ENCODE data around the gene RBM39. TPM values are rescaled to one million over a fixed set of nuclear protein-coding genes. Genes with fewer than 3 reads are reported as not detected.

RBM39 gene
- total and polyA plus RNA-seq, 2 of the 13 experiments (the other 11 are each of a cell fraction or from before 2014, with no cell fraction given) = 788 to 920 TPM

DNA sequence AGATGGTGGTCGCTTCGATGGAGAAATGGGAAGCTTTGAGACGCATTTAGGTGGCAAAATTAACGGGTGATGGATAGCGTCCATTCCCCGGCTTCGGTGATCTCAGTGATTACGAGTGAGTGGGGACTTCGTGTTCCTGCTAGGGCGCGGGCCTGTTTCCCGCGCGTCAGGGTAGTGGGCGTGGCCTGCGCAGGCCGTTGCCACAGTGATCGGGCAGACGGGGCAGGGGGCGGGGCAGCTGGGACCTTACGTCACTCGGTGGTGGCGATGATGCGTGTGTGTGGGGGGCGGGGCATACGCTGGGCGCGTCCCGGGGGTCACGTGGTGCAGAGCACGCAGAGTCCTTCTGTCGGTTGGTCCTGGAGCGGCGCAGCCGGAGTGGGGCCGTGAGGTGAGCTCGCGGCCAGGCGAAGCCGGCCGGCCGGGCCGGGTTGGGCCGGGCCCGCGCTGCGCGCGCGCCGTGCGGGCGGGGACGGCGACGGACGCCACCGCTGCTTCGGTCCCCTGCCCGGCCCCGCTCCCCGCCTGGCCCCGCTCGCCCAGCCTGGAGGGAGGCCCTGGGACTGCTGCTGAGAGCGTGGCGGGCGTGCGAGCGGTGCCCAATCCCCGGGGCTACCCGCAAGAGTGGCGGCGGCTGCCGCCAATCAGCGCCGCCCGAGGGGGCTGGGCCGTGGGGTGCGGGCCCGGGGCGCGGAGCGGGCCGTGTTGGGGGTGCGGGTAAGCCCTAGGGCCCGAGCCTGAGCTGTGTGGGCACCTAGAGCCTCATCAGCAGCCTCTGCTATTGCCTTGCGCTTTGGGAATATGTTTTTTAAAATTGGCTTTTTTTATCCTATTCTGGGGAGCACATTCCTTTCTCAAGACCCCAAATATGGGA is 29.9 kb upstream of the RBM39 start, which contains the start of gene PHF20 (continued):
- no peak; the same call in 1 of the 2 replicates for TF ChIP-seq ZNF670 (CRISPR knock-in tag; IDR thresholded peaks at IDR 0.05; ENCODE audit: borderline replicate concordance)
- TF ChIP-seq, protein P1, sequence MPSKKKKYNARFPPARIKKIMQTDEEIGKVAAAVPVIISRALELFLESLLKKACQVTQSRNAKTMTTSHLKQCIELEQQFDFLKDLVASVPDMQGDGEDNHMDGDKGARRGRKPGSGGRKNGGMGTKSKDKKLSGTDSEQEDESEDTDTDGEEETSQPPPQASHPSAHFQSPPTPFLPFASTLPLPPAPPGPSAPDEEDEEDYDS (CRISPR knock-in tag; IDR thresholded peaks at IDR 0.05) = peak; percentile 62; the same call in 1 of the 2 replicates
- no peak for TF ChIP-seq ZNF543 (CRISPR knock-in tag; IDR thresholded peaks at IDR 0.05)
- TF ChIP-seq, protein P2, sequence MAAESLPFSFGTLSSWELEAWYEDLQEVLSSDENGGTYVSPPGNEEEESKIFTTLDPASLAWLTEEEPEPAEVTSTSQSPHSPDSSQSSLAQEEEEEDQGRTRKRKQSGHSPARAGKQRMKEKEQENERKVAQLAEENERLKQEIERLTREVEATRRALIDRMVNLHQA (CRISPR knock-in tag; IDR thresholded peaks at IDR 0.05) = 0 out of 2 replicates have a peak, but pooled peaks have one; percentile 43
- peak; percentile 98; the same call in 1 of the 2 replicates for TF ChIP-seq FOXC1 (CRISPR knock-in tag; IDR thresholded peaks at IDR 0.05; ENCODE audit: borderline replicate concordance)
- peak; percentile 79; the same call in 1 of the 2 replicates for TF ChIP-seq ZMAT3 (CRISPR knock-in tag; conservative IDR thresholded peaks at IDR 0.05)
- no peak for TF ChIP-seq ZFP62 (CRISPR knock-in tag; IDR thresholded peaks at IDR 0.05)
- TF ChIP-seq RARA (CRISPR knock-in tag; IDR thresholded peaks at IDR 0.05) = peak; percentile 64
- TF ChIP-seq, protein P3, sequence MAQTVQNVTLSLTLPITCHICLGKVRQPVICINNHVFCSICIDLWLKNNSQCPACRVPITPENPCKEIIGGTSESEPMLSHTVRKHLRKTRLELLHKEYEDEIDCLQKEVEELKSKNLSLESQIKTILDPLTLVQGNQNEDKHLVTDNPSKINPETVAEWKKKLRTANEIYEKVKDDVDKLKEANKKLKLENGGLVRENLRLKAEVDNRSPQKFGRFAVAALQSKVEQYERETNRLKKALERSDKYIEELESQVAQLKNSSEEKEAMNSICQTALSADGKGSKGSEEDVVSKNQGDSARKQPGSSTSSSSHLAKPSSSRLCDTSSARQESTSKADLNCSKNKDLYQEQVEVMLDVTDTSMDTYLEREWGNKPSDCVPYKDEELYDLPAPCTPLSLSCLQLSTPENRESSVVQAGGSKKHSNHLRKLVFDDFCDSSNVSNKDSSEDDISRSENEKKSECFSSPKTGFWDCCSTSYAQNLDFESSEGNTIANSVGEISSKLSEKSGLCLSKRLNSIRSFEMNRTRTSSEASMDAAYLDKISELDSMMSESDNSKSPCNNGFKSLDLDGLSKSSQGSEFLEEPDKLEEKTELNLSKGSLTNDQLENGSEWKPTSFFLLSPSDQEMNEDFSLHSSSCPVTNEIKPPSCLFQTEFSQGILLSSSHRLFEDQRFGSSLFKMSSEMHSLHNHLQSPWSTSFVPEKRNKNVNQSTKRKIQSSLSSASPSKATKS (CRISPR knock-in tag; IDR thresholded peaks at IDR 0.05) = no peak
- TF ChIP-seq NRL (CRISPR knock-in tag; IDR thresholded peaks at IDR 0.05; ENCODE audit: borderline replicate concordance) = peak; percentile 99
- TF ChIP-seq CHD2 (IDR thresholded peaks at IDR 0.05; ENCODE audit: low read depth, low read length) = peak; percentile 67
- no peak; the same call in 1 of the 2 replicates for TF ChIP-seq GLI4 (CRISPR knock-in tag; IDR thresholded peaks at IDR 0.05; ENCODE audit: borderline replicate concordance)
- TF ChIP-seq ZNF180 (CRISPR knock-in tag; IDR thresholded peaks at IDR 0.05; ENCODE audit: borderline replicate concordance, low read depth) = peak; percentile 92; the same call in 1 of the 2 replicates
- peak; percentile 98 for TF ChIP-seq ZIK1 (CRISPR knock-in tag; IDR thresholded peaks at IDR 0.05; ENCODE audit: borderline replicate concordance, low read depth)
- peak; percentile 98 for TF ChIP-seq ZNF230 (CRISPR knock-in tag; IDR thresholded peaks at IDR 0.05)
- TF ChIP-seq YEATS2 (CRISPR knock-in tag; IDR thresholded peaks at IDR 0.05; ENCODE audit: borderline replicate concordance) = peak; percentile 75
- TF ChIP-seq, protein P4, sequence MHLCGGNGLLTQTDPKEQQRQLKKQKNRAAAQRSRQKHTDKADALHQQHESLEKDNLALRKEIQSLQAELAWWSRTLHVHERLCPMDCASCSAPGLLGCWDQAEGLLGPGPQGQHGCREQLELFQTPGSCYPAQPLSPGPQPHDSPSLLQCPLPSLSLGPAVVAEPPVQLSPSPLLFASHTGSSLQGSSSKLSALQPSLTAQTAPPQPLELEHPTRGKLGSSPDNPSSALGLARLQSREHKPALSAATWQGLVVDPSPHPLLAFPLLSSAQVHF (CRISPR knock-in tag; IDR thresholded peaks at IDR 0.05) = peak; percentile 99
- no peak for TF ChIP-seq NFIC (IDR thresholded peaks at IDR 0.05; ENCODE audit: low read length)
- 0 out of 2 replicates have a peak, but pooled peaks have one; percentile 13 for TF ChIP-seq ZNF652 (CRISPR knock-in tag; IDR thresholded peaks at IDR 0.05; ENCODE audit: borderline replicate concordance, low read depth)
- 0 out of 2 replicates have a peak, but pooled peaks have one; percentile 55 for TF ChIP-seq ATAD3A (CRISPR knock-in tag; IDR thresholded peaks at IDR 0.05)
- TF ChIP-seq ZNF3 (CRISPR knock-in tag; IDR thresholded peaks at IDR 0.05) = no peak
- TF ChIP-seq CBX1 (IDR thresholded peaks at IDR 0.05; ENCODE audit: low read depth) = peak; percentile 91
- no peak for TF ChIP-seq DNMT3B (CRISPR knock-in tag; conservative IDR thresholded peaks at IDR 0.05)
